AG04450 (cell line): ENCODE data around the gene ZNF777. TPM values are rescaled to one million over a fixed set of nuclear protein-coding genes. Genes with fewer than 3 reads are reported as not detected.

Experiments used
- CTCF ChIA-PET: fragments of 300-600, 350-600 bp; formaldehyde crosslinking; extraction: SDS; loops from one replicate; lab custom pipeline; 2022; ENCODE audit warnings: antibody characterized with exemption, inconsistent platforms; lab: Charles Lee
- POLR2A ChIA-PET: fragments of 350-600 bp; formaldehyde crosslinking; extraction: SDS; loops from one replicate; lab custom pipeline; 2021; ENCODE audit warnings: antibody characterized with exemption, inconsistent platforms; lab: Yijun Ruan, JAX
- DNase-seq: peaks from one replicate; pipeline ENCODE4 v3.0.0-alpha.2; 2011; ENCODE audit warnings: low read depth, low spot score
- H3K27ac ChIP-seq: one replicate; pipeline ENCODE4 v1.5.1; 2012; ENCODE audit warnings: low read depth, low read length, control low read depth
- H3K27me3 ChIP-seq: one replicate; pipeline ENCODE4 v1.6.0; 2012; ENCODE audit warnings: low read length; ENCODE audit not compliant: control insufficient read depth, insufficient read depth
- H3K4me3 ChIP-seq: 2 replicates; pipeline ENCODE4 v1.5.1; 2011; ENCODE audit warnings: mild to moderate bottlenecking, low read depth, low read length, control low read depth
- H3K9me3 ChIP-seq: 2 replicates; pipeline ENCODE4 v1.5.1; 2012; ENCODE audit warnings: low read length; ENCODE audit not compliant: control insufficient read depth, insufficient read depth
- CTCF ChIP-seq: IDR thresholded peaks from 2 replicates; pipeline ENCODE4 v1.5.1; 2011; ENCODE audit warnings: low read depth, low read length, control low read depth, inconsistent platforms
- polyA plus RNA-seq: library from polyadenylated mRNA; depleted of rRNA; stranded (reverse); fragments of >200 nt; gene quantifications from 2 replicates; pipeline ENCODE4 v1.2.3, GENCODE V29; 2011

Gene ZNF777
- polyA plus RNA-seq, 1 experiment, result 3.4 TPM

- DNase-seq, result no peak
- POLR2A ChIA-PET, result no interaction called here
- CTCF ChIA-PET, result no interaction called here
These were observed 5.5 kb upstream of the ZNF777 start for GRCh38 chr7:149466364-149466763.

GRCh38 chr7:149463500-149464161 lies 2.8 kb upstream of the ZNF777 start:
- Histone ChIP-seq H3K27me3 (peaks cover 6% of the 10 kb centered on the region), H3K27ac (no peak overlapping the region), H3K9me3 (no peaks in the 10 kb centered on the region), H3K4me3 (no peak overlapping the region)
- ChIA-PET POLR2A (no interaction called here), CTCF (no interaction called here)
- DNase-seq, result no peak
- TF ChIP-seq CTCF, result no peak

More at GRCh38 chr7:149466364-149466763, 5.5 kb upstream of the ZNF777 start:
- Histone ChIP-seq H3K27ac (no peak overlapping the region), H3K27me3 (peaks cover 6% of the 10 kb centered on the region), H3K4me3 (no peak overlapping the region), H3K9me3 (peaks cover 4% of the 10 kb centered on the region; the same call in 1 of the 2 replicates)
- TF ChIP-seq CTCF, result no peak

GRCh38 chr7:149462101-149462520 lies 1.2 kb upstream of the ZNF777 start:
- TF ChIP-seq CTCF, result no peak
- ChIA-PET CTCF (no interaction called here), POLR2A (no interaction called here)
- no peaks in the 10 kb centered on the region for H3K9me3 ChIP-seq
- DNase-seq, result no peak
- no peak overlapping the region for H3K4me3 ChIP-seq
- no peak overlapping the region for H3K27ac ChIP-seq
- peaks cover 6% of the 10 kb centered on the region for H3K27me3 ChIP-seq

- H3K9me3 ChIP-seq, result no peaks in the 10 kb centered on the region
- ChIA-PET CTCF (interaction anchor here (0.6 to 1.6 kb wide), 8 partner anchors 13 to 149 kb away, joined by 3 to 7 read pairs (median 3); no protein-coding TSS in a partner anchor), POLR2A (interaction anchor here (0.6 to 1.7 kb wide), 4 partner anchors 15 to 150 kb away, joined by 3 to 12 read pairs (median 4); no protein-coding TSS in a partner anchor)
- peaks cover 3% of the 10 kb centered on the region for H3K27me3 ChIP-seq
- no peak for TF ChIP-seq CTCF
- peak overlapping the region; percentile 67 for H3K4me3 ChIP-seq
- no peak overlapping the region for H3K27ac ChIP-seq
- DNase-seq, result no peak
These were observed 1.1 kb downstream of the ZNF777 start for GRCh38 chr7:149459540-149460452.

- TF ChIP-seq CTCF, result no peak
- CTCF ChIA-PET, result interaction anchor here (0.6 to 1.6 kb wide), 6 partner anchors 25 to 149 kb away, joined by 3 to 7 read pairs (median 4); no protein-coding TSS in a partner anchor
- POLR2A ChIA-PET, result no interaction called here
- Histone ChIP-seq H3K9me3 (no peaks in the 10 kb centered on the region), H3K27me3 (no peaks in the 10 kb centered on the region), H3K27ac (no peak overlapping the region), H3K4me3 (peak overlapping the region; percentile 67)
- no peak for DNase-seq
These were observed 1.7 kb downstream of the ZNF777 start for GRCh38 chr7:149459201-149459539.
